ENCODE results near the gene SPEG. TPM values are rescaled to one million over a fixed set of nuclear protein-coding genes. Genes with fewer than 3 reads are reported as not detected.

SPEG gene
- polyA plus RNA-seq, 2 of the 4 experiments (the other 2 are of a cell fraction): 2.3 to 11.5 TPM

DNA sequence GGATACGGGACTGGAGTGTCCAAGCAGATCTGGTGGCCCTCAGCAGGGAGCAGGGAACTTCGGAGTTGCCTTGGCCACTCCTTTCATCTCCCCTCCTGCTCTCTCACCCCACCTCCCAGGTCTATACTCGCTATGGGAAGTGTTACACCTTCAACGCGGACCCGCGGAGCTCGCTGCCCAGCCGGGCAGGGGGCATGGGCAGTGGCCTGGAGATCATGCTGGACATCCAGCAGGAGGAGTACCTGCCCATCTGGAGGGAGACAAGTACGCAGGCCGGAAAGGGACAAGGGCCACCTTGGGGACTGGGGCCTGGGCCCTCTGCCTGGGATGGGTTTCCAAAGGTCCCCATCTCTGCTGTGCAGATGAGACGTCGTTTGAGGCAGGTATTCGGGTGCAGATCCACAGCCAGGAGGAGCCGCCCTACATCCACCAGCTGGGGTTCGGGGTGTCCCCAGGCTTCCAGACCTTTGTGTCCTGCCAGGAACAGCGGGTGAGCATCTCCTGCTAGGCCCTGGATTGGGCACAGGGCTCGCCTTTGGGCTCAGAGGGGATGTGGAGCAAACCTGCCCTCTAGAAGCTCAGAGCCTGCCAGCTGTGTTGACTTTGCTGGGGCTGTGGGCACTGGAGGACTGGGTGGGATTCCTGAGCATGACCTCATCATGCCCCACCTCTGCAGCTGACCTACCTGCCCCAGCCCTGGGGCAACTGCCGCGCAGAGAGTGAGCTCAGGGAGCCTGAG, 97.2 kb downstream of the SPEG start (continued):
- TF ChIP-seq, protein P1, sequence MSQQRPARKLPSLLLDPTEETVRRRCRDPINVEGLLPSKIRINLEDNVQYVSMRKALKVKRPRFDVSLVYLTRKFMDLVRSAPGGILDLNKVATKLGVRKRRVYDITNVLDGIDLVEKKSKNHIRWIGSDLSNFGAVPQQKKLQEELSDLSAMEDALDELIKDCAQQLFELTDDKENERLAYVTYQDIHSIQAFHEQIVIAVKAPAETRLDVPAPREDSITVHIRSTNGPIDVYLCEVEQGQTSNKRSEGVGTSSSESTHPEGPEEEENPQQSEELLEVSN (IDR thresholded peaks at IDR 0.05; ENCODE audit: borderline replicate concordance, low read depth): no peak
- TF ChIP-seq GATA3 (IDR thresholded peaks at IDR 0.05; ENCODE audit: borderline replicate concordance) (no peak), ZFP36 (IDR thresholded peaks at IDR 0.05; ENCODE audit: borderline replicate concordance, partially characterized antibody) (no peak), NFE2L2 (conservative IDR thresholded peaks at IDR 0.05; ENCODE audit: low read length) (no peak), EHMT2 (IDR thresholded peaks at IDR 0.05; ENCODE audit: low read depth) (no peak)

DNA sequence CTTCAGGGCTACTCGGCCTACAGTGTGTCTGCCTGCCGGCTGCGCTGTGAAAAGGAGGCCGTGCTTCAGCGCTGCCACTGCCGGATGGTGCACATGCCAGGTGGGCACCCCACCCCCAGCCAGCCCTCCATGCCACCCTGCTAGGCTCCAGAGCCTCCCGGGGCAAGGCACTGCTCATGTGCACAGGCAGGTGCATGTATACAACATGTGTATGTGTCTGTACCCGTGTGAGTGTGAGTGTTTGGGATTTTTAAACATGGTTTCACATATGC, 97.7 kb downstream of the SPEG start:
- ChIA-PET POLR2A (no interaction called here), CTCF (interaction anchor here (6.4 to 79.1 kb wide), 4 partner anchors 9 to 130 kb away, joined by 109 to 3291 read pairs (median 263); partner anchors contain the start of genes ASIC4, CHPF, GMPPA and SPEG)
- no peak for TF ChIP-seq ZFP36 (IDR thresholded peaks at IDR 0.05; ENCODE audit: borderline replicate concordance, partially characterized antibody)
- no peak for TF ChIP-seq RNF2 (IDR thresholded peaks at IDR 0.05; ENCODE audit: borderline replicate concordance, low read depth)
- no peak for TF ChIP-seq HOXB13 (CRISPR knock-in tag; IDR thresholded peaks at IDR 0.05; ENCODE audit: low read depth)
- no peak for TF ChIP-seq POLR2A (IDR thresholded peaks at IDR 0.05; ENCODE audit: low read length)
- no peak for TF ChIP-seq JUN (IDR thresholded peaks at IDR 0.05)
- TF ChIP-seq CBX2 (IDR thresholded peaks at IDR 0.05; ENCODE audit: borderline replicate concordance, low read depth): no peak
- TF ChIP-seq CHD4 (IDR thresholded peaks at IDR 0.05; ENCODE audit: borderline replicate concordance): no peak
- TF ChIP-seq, protein P2, sequence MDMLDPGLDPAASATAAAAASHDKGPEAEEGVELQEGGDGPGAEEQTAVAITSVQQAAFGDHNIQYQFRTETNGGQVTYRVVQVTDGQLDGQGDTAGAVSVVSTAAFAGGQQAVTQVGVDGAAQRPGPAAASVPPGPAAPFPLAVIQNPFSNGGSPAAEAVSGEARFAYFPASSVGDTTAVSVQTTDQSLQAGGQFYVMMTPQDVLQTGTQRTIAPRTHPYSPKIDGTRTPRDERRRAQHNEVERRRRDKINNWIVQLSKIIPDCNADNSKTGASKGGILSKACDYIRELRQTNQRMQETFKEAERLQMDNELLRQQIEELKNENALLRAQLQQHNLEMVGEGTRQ (IDR thresholded peaks at IDR 0.05): no peak
- TF ChIP-seq EP300 (IDR thresholded peaks at IDR 0.05): no peak
- TF ChIP-seq, protein P3, sequence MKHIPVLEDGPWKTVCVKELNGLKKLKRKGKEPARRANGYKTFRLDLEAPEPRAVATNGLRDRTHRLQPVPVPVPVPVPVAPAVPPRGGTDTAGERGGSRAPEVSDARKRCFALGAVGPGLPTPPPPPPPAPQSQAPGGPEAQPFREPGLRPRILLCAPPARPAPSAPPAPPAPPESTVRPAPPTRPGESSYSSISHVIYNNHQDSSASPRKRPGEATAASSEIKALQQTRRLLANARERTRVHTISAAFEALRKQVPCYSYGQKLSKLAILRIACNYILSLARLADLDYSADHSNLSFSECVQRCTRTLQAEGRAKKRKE (CRISPR knock-in tag; IDR thresholded peaks at IDR 0.05; ENCODE audit: low read depth): no peak
- H3K9me3 ChIP-seq: no peaks in the 10 kb centered on the region
- WGBS (ENCODE audit: missing lambda C conversion rate): 0% methylated on average over 1 of the region's 8 CpGs
- H3K4me3 ChIP-seq: no peak overlapping the region
- FAIRE-seq (no peak), ATAC-seq (no peak), DNase-seq (ENCODE audit: low read depth in 1 of 2, low spot score in 1 of 2) (no peak)
- peaks cover 4% of the 10 kb centered on the region; the same call in 1 of the 3 replicates for H3K4me1 ChIP-seq
- no peak overlapping the region for H3K27ac ChIP-seq
- no peak overlapping the region for H3K4me2 ChIP-seq

DNA sequence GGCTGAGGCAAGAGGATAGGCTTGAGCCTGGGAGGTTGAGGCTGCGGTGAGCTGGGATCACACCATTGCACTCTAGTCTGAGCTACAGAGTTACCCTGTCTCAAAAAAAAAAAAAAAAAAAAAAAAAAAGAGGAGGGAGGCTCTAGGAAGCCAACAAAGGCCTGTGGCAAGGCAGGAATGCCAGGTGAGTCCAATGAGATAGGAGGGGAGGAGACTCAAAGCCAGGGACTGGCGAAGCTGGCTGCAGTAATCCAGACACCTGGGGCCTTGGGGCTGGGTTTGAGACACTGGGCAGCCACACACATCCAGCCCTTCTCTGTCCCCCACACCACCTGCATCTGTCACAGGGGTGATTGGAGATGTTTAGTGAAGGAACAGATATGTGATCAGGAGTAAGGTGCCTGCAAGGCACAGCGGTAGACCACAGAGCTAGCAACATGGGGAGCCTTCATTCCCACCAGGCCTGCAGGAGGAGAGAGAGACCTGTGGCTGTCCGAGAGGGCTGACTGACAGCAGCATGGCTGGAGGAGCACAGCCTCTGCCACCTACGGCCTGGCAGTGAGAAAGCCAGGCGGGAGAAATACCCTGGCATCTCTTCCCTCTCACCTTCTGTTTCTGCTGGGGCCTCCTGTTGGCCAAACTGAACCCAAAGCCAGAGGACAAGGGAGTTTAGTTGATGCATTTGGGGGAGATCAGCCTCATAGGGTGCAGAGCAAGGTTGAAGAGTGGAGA, 99.5 kb downstream of the SPEG start:
- WGBS (ENCODE audit: missing lambda C conversion rate): 60% methylated on average over 6 of the region's 6 CpGs
- CTCF ChIA-PET: interaction anchor here (0.6 to 79.1 kb wide), 5 partner anchors 7 to 132 kb away, joined by 3 to 3291 read pairs (median 164); partner anchors contain the start of genes ASIC4, CHPF, GMPPA and SPEG
- ATAC-seq (no peak), FAIRE-seq (no peak), DNase-seq (ENCODE audit: low read depth in 1 of 2, low spot score in 1 of 2) (no peak)
- H3K4me1 ChIP-seq: peaks cover 4% of the 10 kb centered on the region; the same call in 1 of the 3 replicates
- POLR2A ChIA-PET: no interaction called here
- no peak overlapping the region for H3K4me3 ChIP-seq
- TF ChIP-seq ESRRA (IDR thresholded peaks at IDR 0.05; ENCODE audit: borderline replicate concordance, low read length) (no peak), NPAS2 (CRISPR knock-in tag; IDR thresholded peaks at IDR 0.05; ENCODE audit: borderline replicate concordance) (no peak), HOXA7 (CRISPR knock-in tag; IDR thresholded peaks at IDR 0.05) (no peak), KDM1A (IDR thresholded peaks at IDR 0.05; ENCODE audit: low read depth) (no peak), FOSL2 (IDR thresholded peaks at IDR 0.05) (no peak), FOSL2 (CRISPR knock-in tag; IDR thresholded peaks at IDR 0.05) (no peak), POLR2AphosphoS2 (conservative IDR thresholded peaks at IDR 0.05; ENCODE audit: low read length) (no peak), TP53 (CRISPR knock-in tag; IDR thresholded peaks at IDR 0.05) (no peak), HEYL (CRISPR knock-in tag; IDR thresholded peaks at IDR 0.05) (no peak), NFE2L2 (conservative IDR thresholded peaks at IDR 0.05; ENCODE audit: low read length) (no peak), JUN (IDR thresholded peaks at IDR 0.05) (no peak), PHF8 (IDR thresholded peaks at IDR 0.05; ENCODE audit: borderline replicate concordance, low read depth) (no peak), KDM5A (IDR thresholded peaks at IDR 0.05) (no peak), SMC3 (IDR thresholded peaks at IDR 0.05) (no peak)
- TF ChIP-seq, protein P4, sequence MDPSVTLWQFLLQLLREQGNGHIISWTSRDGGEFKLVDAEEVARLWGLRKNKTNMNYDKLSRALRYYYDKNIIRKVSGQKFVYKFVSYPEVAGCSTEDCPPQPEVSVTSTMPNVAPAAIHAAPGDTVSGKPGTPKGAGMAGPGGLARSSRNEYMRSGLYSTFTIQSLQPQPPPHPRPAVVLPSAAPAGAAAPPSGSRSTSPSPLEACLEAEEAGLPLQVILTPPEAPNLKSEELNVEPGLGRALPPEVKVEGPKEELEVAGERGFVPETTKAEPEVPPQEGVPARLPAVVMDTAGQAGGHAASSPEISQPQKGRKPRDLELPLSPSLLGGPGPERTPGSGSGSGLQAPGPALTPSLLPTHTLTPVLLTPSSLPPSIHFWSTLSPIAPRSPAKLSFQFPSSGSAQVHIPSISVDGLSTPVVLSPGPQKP (IDR thresholded peaks at IDR 0.05; ENCODE audit: low read depth, low read length): no peak
- TF ChIP-seq, protein P3 (CRISPR knock-in tag; IDR thresholded peaks at IDR 0.05; ENCODE audit: low read depth): no peak
- TF ChIP-seq, protein P2 (IDR thresholded peaks at IDR 0.05): no peak
- no peak overlapping the region for H3K4me2 ChIP-seq
- no peaks in the 10 kb centered on the region for H3K9me3 ChIP-seq
- H3K27ac ChIP-seq: no peak overlapping the region

Data from A549 (cell line).